D341Med (cell line): Measurements from ENCODE around the gene TAOK1.

Source experiments
- DNase-seq: peaks from one replicate; pipeline ENCODE4 v3.0.0; 2012; ENCODE audit warnings: low spot score

TAOK1 gene

GRCh38 chr17:29584452-29585079 is 194.4 kb downstream of the TAOK1 start:
- no peak for DNase-seq

- no peak for DNase-seq
Observed at GRCh38 chr17:29585080-29585751, 195.1 kb downstream of the TAOK1 start.

GRCh38 chr17:29586676-29587469 is 196.7 kb downstream of the TAOK1 start:
- DNase-seq = no peak

GRCh38 chr17:29587591-29587990 is 197.4 kb downstream of the TAOK1 start:
- no peak for DNase-seq

GRCh38 chr17:29588017-29588561 is 197.9 kb downstream of the TAOK1 start:
- DNase-seq = no peak

- peak; percentile 82 for DNase-seq
Observed at GRCh38 chr17:29588562-29589411, 198.6 kb downstream of the TAOK1 start.

- DNase-seq = peak; percentile 99
Observed at GRCh38 chr17:29589524-29590410, 199.6 kb downstream of the TAOK1 start, which contains the start of gene GIT1. GIT1 (minus strand) TSS chr17:29589648; CDS start chr17:29589378, 270 bp downstream.

- DNase-seq = peak; percentile 73
Observed at GRCh38 chr17:29590411-29591145, 200.4 kb downstream of the TAOK1 start.

- peak; percentile 75 for DNase-seq
Observed at GRCh38 chr17:29591146-29591736, 201.1 kb downstream of the TAOK1 start.

- peak; percentile 97 for DNase-seq
Observed at GRCh38 chr17:29591737-29592608, 201.8 kb downstream of the TAOK1 start.

- DNase-seq = peak; percentile 87
Observed at GRCh38 chr17:29592850-29593551, 202.8 kb downstream of the TAOK1 start, which contains the start of gene ANKRD13B. ANKRD13B (plus strand) TSS chr17:29593132; CDS start chr17:29593622, 490 bp downstream.

- DNase-seq = peak; percentile 77
Observed at GRCh38 chr17:29593591-29594518, 203.7 kb downstream of the TAOK1 start.

- DNase-seq = no peak
Observed at GRCh38 chr17:29594519-29595090, 204.4 kb downstream of the TAOK1 start.

- no peak for DNase-seq
Observed at GRCh38 chr17:29595107-29595942, 205.2 kb downstream of the TAOK1 start.
